ES-I3 (cell line): ENCODE data around the gene PLS3.
"Not testable (repeated sequence)": the region's sequence is repeated elsewhere in the genome, so short reads cannot be mapped to it uniquely, and the experiment has no call there.

Experiments
- H3K36me3 ChIP-seq: 2 replicates; pipeline ENCODE4 v1.6.1; 2013; ENCODE audit warnings: mild to moderate bottlenecking, low read length, control low read depth, moderate library complexity; ENCODE audit not compliant: insufficient read depth
- H3K4me1 ChIP-seq: 2 replicates; pipeline ENCODE4 v1.6.1; 2013; ENCODE audit warnings: mild to moderate bottlenecking, control low read depth, low read length; ENCODE audit not compliant: insufficient read depth
- H3K9ac ChIP-seq: 2 replicates; pipeline ENCODE4 v1.6.1; 2013; ENCODE audit warnings: low read depth, mild to moderate bottlenecking, low read length, moderate library complexity
- H3K9me3 ChIP-seq: 2 replicates; pipeline ENCODE4 v1.6.1; 2013; ENCODE audit warnings: mild to moderate bottlenecking, low read length, moderate library complexity; ENCODE audit not compliant: control insufficient read depth, insufficient read depth

The PLS3 gene

GRCh38 chrX:115606861-115607260, 45.9 kb downstream of the PLS3 start:
- Histone ChIP-seq H3K36me3 (0 out of 2 replicates have a peak, but pooled peaks cover 9% of the 10 kb centered on the region), H3K4me1 (peaks cover 18% of the 10 kb centered on the region), H3K9ac (no peak overlapping the region), H3K9me3 (no peaks in the 10 kb centered on the region)

- Histone ChIP-seq H3K9ac (no peak overlapping the region), H3K9me3 (no peaks in the 10 kb centered on the region), H3K36me3 (no peaks in the 10 kb centered on the region), H3K4me1 (peaks cover 6% of the 10 kb centered on the region)
Observed at GRCh38 chrX:115609621-115610020, 48.6 kb downstream of the PLS3 start.

GRCh38 chrX:115616943-115617563, 56.1 kb downstream of the PLS3 start:
- peaks cover 37% of the 10 kb centered on the region for H3K4me1 ChIP-seq
- H3K9me3 ChIP-seq = no peaks in the 10 kb centered on the region
- H3K36me3 ChIP-seq = no peaks in the 10 kb centered on the region
- H3K9ac ChIP-seq = no peak overlapping the region

GRCh38 chrX:115622534-115622933, 61.6 kb downstream of the PLS3 start:
- H3K9ac ChIP-seq = no peak overlapping the region
- H3K4me1 ChIP-seq = peaks cover 21% of the 10 kb centered on the region
- H3K36me3 ChIP-seq = peaks cover 6% of the 10 kb centered on the region; the same call in 1 of the 2 replicates
- no peaks in the 10 kb centered on the region for H3K9me3 ChIP-seq

- Histone ChIP-seq H3K9ac (no peak overlapping the region), H3K9me3 (no peaks in the 10 kb centered on the region), H3K4me1 (peaks cover 18% of the 10 kb centered on the region), H3K36me3 (peaks cover 15% of the 10 kb centered on the region)
Observed at GRCh38 chrX:115624916-115625315, 63.9 kb downstream of the PLS3 start.

- Histone ChIP-seq H3K4me1 (peaks cover 18% of the 10 kb centered on the region), H3K36me3 (peaks cover 17% of the 10 kb centered on the region), H3K9ac (no peak overlapping the region), H3K9me3 (no peaks in the 10 kb centered on the region)
Observed at GRCh38 chrX:115625572-115626301, 64.8 kb downstream of the PLS3 start.

GRCh38 chrX:115630204-115630603, 69.2 kb downstream of the PLS3 start:
- Histone ChIP-seq H3K4me1 (peaks cover 7% of the 10 kb centered on the region; the same call in 1 of the 2 replicates), H3K9me3 (no peaks in the 10 kb centered on the region), H3K36me3 (peaks cover 15% of the 10 kb centered on the region), H3K9ac (no peak overlapping the region)

GRCh38 chrX:115632455-115632854, 71.5 kb downstream of the PLS3 start:
- peaks cover 24% of the 10 kb centered on the region for H3K36me3 ChIP-seq
- no peaks in the 10 kb centered on the region for H3K9me3 ChIP-seq
- no peak overlapping the region for H3K9ac ChIP-seq
- H3K4me1 ChIP-seq = no peaks in the 10 kb centered on the region

GRCh38 chrX:115633397-115633796, 72.4 kb downstream of the PLS3 start:
- not testable (repeated sequence) for H3K9ac ChIP-seq, H3K4me1 ChIP-seq, H3K9me3 ChIP-seq
- peaks cover 28% of the 10 kb centered on the region for H3K36me3 ChIP-seq

GRCh38 chrX:115639334-115639880, 78.4 kb downstream of the PLS3 start:
- H3K36me3 ChIP-seq = peaks cover 13% of the 10 kb centered on the region

GRCh38 chrX:115642311-115642710, 81.3 kb downstream of the PLS3 start:
- Histone ChIP-seq H3K9me3 (no peaks in the 10 kb centered on the region), H3K4me1 (peaks cover 22% of the 10 kb centered on the region), H3K9ac (no peak overlapping the region), H3K36me3 (peaks cover 6% of the 10 kb centered on the region)

More at GRCh38 chrX:115639334-115639880, 78.4 kb downstream of the PLS3 start:
- H3K9ac ChIP-seq = no peak overlapping the region
- no peaks in the 10 kb centered on the region for H3K9me3 ChIP-seq
- peaks cover 22% of the 10 kb centered on the region for H3K4me1 ChIP-seq

- Histone ChIP-seq H3K36me3 (peaks cover 7% of the 10 kb centered on the region), H3K4me1 (peaks cover 25% of the 10 kb centered on the region), H3K9ac (no peak overlapping the region), H3K9me3 (no peaks in the 10 kb centered on the region)
Observed at GRCh38 chrX:115642895-115643530, 82.0 kb downstream of the PLS3 start.

- Histone ChIP-seq H3K4me1 (peaks cover 31% of the 10 kb centered on the region), H3K36me3 (peaks cover 12% of the 10 kb centered on the region)
- H3K9ac ChIP-seq, H3K9me3 ChIP-seq: not testable (repeated sequence)
Observed at GRCh38 chrX:115644397-115644796, 83.4 kb downstream of the PLS3 start.

GRCh38 chrX:115649461-115650063, 88.6 kb downstream of the PLS3 start:
- peaks cover 18% of the 10 kb centered on the region for H3K36me3 ChIP-seq
- H3K9me3 ChIP-seq = no peaks in the 10 kb centered on the region
- H3K4me1 ChIP-seq = peaks cover 42% of the 10 kb centered on the region
- no peak overlapping the region; the same call in 1 of the 2 replicates for H3K9ac ChIP-seq
